Measurements from ENCODE around the gene EP400.
"Not testable (repeated sequence)": the region's sequence is repeated elsewhere in the genome, so short reads cannot be mapped to it uniquely, and the experiment has no call there.

EP400 gene

DNA sequence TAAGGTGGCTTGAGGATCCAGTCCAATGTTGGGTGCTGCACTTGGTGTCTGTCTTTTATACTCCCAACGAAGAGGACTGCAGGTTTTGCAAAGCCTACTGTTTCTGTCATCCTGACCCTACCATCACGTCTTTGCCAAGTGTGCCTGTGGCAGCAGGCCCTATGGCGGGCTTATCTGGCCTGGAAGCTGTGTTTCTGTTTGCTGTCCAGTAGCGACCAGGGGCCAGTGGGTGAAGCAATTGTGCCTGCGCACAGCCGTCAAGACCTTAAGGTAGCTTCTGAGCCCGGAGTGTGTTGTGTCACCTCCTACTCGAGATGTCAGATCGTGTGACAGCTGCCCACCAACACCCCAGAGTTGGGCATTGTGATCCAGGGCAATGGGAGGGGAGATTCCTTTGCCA is 131.7 kb downstream of the EP400 start:
- no peak for DNase-seq

DNA sequence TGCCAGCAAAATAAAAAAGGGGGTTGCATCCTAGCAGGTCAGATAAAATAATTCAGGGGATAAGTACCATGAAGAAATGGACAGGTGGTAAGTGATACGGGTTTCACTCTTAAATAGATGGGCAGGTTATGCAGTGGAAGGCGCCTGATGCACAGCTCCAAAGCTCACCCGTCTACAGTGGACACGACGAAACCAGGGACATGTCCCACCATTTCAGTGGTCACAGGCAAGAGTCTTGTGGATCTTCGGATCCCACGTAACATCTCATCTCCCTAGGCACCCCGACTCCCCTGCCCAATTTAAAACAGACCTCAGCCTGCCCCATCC is 133.8 kb downstream of the EP400 start:
- DNase-seq: peak in 1 of 58 donors; percentile 50

DNA sequence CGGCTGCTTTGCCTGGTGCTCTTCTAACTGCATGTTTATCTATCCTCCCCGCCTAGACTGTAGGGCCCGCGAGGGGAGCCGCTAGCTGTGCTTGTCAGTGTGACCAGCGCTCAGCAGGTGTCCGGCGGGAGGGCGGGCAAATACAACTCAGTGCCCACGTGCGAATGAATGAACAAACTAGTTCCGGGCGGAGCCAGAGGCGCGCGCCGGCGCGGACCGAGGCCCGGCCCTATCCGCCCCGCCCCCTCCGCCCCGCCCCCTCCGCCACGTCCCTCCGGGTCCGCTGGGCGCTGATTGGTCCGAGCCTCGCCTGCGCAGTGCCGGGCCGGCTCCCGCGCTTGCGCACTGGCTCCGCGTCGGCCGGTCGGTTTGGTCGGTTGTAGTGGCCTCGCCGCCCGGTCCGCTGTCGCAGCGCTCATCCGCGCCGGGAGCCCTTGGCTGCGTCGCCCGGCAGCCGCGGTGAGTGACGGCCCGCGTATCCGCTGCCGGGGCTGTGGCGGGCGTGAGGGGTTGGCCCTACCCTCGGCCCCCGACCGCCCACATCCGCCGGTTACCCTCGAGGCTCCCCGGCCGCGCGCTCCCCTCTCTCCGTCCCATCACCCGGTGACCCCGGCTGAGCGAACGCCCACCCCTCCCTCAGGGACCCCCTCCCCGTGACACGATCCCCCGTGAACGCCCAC is 134.3 kb downstream of the EP400 start:
- peak; percentile 32 to 93 (median 86) for DNase-seq

DNA sequence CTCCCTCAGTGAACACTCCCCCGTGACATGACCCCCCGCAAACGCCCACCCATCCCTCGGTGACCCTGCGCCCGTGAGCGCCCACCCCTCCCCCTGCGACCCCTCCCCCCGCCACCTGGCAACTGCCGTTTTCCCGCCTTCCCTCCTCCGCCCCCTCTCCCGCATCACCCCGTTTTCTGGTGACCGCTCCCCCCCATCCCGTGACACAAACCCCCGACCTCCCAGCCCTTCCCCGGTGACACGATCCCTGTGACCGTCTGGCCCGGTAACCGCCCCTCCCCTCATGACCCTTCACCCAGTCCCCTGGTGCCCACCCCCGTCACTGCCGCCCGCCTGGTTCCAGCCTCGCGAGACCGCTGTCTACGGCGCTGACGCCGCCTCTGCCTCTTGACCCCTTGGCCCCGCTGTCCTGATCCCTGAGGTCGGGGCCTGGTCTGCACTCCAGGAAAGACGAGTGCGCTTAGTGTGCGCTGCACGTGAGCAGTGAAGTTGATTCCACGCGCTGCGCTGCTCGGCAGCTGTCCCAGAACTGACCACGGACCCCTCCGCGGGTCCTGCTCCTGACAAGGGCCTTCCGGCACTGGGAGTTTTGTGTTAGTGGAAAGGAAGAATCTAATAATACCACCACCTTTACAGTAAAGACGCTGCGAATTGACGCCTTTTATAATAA is 135.0 kb downstream of the EP400 start:
- DNase-seq: peak in 6 of 58 donors; percentile 27 to 64 (median 34)

DNA sequence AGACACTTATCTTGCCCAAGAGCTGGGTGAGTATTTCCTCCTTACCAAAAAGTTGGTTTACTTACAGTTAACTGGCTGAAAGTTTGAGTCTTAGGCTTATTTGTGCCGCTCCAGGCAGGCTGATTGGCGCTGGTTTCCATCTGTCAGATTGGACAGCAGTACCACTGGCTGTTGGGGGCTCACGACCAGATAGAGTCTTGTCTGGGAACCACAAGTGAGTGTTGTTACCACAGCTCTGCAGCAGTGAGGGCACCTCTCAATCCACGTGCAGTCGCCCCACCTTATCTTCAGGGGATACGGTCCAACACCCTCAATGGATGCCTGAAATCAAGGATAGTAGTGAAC is 135.5 kb downstream of the EP400 start:
- DNase-seq: no peak

DNA sequence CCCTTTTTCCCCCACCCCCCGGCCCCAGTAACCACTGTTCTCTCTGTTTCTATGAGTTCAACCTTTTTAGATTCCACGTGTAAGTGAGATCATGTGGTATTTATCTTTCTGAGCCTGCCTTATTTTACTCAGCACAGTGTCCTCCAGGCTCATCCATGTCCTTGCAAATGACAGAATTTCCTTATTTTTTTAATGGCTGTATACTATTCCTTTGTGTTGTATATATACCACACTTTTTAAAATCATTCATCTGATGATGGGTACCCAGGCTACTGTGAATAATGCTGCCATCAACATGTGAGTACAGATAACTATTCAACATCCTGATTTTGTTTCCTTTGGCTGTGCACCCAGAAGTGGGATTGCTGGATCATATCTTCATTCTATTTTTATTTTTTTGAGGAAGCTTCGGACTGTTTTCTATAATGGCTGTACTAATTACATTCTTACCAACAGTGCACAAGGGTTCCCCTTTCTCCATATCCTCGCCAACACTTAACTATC is 139.7 kb downstream of the EP400 start:
- DNase-seq: no peak

DNA sequence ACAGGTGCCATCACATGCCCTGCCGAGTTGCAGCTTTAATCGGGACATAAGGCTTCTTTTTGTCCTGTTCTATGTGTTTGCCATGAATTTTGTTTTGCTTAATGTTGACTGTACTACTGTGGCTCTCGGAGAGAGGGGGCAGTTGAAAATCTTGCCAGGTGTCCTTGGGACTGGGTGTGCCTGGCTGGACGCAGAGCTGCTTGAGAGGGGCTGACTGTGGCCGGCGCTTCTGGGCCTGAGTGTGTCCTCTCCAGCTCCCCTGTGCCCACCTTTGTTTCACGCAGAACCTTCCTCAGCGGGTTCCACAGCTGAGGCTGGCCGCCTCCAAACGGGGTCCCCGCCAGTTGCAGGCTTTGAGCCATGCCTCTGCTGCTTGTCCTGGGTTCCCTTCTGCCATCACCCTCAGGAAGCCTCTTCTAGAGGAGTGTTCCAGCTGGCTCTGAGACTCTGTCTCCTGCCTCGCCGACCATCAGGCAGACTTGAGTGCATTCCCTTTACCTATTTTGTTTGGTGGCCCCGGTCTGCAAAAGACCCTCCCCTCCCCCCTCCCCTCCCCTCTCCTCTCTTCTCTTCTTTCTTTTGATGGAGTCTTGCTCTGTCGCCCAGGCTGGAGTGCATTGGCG is 144.6 kb downstream of the EP400 start:
- DNase-seq: no peak

DNA sequence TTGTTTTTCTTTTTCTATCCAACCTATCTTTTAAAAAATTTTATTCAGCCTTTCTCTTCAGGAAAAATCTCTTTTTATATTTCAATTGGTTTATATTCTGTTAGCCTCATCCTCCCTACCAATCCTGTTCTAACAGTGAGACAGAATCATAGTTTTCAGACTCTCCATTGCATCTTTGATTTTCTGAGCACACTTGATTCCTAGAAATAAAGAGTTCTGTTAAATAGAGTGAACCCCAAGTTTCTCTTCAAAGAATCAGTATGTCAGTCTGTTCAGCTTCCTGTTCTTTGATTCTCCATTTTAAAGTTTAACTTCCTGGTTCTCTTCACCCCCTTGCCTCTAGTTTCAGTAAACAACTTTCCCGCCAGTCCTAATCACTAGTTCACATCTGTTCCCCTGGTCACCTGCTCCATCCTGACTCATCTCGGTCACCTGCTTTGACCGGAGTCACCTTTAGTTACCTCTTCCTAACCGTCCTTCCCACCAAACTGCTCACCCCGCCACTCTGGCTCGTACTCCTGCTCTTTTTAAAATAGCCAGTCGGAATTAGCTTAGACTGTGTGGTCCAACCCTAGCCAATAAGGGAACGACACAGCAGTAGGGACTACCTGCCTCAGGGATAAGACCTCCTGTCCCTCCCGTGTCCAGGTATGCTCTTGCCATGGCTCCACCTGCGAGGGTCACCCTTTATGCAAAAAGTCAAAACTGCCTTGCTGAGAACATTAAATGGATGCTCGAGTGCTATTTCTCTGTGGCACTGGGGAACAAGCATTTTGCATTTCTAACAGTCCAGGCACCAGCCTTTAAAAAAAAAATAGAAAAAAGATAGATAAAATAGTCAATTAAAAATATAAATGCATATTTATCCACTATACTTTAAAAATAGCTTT is 146.0 kb downstream of the EP400 start:
- DNase-seq: no peak

DNA sequence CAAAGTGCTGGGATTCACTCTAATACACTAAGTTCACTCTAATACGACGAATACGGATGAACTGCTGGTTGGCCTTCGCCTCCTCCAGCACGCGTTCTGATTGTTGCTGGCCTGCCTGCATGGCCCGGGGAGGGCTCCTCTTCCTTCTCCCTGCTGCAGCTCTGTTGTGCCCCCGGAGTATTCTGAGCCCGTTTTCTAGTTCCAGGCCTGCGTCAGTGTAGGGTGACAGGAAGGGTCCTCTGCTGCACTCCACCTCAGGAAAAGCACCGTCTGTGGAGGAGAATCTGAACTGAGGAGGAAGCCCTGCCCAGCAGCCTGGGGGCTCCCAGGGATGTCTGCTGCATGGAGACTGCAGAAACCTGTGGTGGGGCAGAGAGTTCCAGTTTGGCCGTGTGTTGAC is 150.0 kb downstream of the EP400 start:
- no peak for DNase-seq

DNA sequence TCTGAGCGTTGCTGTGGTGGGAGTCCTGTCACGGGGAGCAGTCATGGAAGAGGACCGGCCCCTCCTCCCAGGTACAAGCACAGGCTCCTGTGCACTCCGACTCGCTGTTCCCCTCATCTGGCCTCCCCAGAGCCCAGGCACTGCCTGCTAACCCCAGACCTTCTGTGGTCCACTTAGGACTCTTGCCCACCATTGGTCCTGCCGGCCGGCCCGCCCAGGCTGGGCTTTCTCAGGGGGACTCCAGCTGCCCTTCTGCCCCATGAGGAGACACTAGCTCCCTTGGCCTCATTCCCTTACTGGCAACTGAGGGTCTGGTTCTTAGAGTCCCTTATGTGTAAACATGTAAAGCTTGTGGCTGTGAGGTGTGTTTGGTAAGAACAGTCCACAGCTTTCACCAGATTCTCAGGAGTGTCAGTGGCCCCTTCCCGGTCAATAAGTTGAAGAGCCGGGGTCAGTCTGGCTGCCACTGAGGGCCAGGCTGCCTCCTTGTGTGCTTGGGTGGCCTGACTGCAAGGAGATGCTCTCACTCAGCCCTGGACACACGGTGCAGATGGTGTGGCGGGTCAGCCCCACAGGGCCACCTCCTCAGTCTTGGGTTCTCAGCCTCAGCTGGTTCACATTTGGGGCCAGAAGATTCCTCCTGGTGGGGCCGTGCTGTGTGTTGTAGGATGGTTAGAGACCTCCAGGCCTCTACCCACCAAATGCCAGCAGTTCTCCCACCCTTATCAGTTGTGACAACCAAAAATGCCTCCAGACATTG is 150.7 kb downstream of the EP400 start:
- DNase-seq: no peak

DNA sequence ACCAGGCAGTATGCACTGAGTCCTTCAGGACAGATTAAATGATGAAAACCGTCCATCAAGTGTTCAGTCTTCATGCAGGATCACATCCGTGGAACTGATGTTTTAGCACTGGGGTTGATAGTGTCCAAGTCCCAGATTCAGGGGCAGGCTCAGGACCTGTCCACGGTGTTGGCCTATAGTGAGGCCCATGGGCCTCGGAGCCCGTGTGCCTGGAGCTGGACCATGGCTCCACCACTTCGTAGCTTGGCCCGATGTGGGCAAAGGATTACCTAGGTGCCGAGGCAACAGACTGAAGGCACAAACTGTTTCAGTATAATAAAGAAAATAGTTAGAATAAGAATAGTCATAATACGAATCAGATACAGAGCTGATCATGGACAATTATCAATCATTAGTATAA is 152.6 kb downstream of the EP400 start:
- no peak for DNase-seq

DNA sequence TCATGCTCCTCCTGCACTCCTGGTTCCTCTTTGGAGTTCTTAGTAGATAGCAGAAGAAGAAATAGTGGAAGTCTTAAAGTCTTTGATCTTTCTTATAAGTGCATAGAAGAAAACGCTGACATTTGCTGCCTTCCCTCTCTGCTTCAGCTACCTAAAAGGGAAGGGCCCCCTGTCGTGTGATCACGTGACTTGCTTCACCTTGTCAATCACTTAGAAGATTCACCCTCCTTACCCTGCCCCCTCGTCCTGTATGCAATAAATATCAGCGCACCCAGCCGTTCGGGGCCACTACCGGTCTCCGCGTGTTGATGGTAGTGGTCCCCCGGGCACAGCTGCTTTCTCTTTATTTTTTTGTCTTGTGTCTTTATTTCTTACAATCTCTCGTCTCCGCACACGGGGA is 153.3 kb downstream of the EP400 start:
- not testable (repeated sequence) for DNase-seq

DNA sequence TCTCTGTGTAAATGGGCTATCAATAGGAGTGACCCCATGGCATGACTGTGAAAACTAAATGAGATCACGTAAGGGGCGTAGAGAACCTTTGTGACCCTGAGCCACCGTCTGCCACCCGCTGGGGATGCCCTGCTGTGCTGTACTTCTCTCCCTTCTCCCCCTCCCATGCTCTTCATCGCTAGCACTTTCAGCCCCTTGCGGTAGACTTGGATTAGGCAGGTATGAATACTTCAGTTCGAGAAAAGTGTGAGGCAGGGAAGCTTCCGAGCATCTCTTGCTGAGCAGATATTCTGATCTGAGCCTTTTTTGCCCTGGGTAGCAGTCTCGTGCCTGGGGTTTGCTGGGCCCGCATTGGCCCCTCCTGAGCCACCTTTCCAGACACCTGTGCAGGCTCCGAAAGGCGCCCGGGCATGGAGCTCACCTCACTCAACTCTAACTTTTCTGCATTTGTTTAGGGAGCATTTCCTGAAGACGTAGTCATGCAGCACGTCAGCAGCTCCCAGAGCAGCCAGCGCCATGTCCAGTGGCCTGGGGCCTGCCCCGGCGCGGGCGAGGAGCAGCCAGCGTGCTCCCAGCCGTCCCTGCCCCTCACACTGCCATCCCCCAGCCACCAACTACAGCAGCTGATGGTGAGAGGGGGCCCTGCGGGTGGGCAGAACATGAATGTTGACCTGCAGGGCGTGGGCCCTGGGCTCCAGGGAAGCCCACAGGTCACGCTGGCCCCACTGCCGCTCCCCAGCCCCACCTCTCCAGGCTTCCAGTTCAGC is 154.0 kb downstream of the EP400 start:
- no peak for DNase-seq

DNA sequence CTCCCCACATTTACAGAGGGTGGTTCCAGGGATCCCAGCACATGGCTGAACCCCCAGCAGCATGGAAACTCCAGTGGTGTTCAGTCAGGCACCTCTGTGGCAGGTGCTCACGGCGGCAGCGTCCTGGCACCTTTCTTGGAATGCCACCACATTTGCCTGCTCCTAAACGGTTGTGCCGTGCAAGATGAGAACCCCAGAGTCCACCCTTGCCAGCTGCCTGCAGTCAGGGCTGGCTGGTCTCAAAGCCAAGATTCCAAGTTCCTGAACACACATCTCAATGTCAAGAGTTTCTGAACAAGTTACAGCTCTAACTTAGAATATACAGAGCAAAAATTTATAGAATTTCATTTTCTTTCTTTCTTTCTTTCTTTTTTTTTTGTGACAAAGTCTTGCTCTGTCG is 155.7 kb downstream of the EP400 start:
- DNase-seq: no peak

DNA sequence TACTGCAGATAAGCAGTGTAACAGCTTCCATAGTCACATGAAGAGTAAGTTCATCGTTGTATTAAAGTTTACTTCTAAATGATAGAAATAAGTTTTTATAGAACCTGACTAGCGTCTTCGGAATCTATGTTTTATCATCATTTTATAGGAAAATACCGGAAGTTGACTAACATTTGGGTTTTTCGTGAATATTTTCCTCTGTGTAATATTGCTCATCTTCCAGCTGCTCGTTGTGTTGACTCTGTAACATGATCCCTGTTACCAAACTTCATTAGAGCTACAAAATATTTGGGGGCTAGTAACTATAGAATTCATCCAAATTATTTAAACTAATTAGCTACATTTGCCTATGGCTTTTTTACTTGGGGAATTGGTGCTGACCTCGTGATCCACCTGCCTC is 157.2 kb downstream of the EP400 start:
- no peak for DNase-seq

DNA sequence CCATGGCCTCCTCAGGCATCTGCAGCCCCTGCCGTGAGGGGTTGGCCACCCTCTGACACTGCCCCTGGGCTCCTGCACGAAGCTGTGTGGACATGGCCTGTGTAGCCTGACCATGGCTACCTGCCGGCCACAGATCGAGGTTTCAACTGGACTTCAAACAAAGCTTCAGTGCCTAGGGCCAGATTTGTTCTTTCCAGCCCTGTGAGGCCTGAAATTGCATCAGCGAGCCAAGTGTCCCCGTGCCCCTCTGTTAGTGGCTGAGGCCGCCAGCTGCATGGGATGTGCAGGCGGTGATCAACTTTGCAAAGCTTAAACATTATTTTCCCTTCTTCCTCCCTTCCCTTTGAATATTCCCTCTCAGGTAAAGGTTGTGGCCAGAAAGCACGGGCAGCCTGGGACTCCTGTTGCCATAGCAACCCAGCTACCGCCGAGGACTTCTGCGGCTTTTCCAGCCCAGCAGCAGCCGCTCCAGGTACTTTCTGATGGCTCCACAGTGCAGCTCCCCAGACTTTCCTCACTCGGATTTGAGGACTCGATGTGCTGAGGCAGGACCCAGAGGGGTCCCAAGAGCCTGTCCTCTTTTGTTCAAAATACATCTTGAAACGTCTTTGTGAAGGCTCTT is 158.6 kb downstream of the EP400 start:
- DNase-seq: no peak

DNA sequence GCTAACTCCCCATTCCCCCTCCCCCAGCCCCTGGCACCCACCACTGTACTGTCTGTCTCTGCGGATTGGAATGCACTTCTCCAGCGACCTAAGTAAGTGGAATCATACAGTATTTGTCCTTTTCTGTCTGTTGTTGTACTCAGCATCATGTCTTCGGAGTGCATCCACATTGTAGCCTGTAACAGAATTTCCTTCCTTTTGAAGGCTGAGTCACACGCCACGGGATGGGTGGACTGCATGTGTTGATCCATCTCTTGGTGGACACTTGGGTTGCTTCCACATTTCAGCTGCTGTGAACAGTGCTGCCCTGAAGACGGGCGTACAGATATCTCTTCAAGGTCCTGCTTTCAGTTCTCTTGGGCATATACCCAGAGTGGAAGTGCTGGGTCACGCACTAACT is 160.0 kb downstream of the EP400 start:
- no peak for DNase-seq

DNA sequence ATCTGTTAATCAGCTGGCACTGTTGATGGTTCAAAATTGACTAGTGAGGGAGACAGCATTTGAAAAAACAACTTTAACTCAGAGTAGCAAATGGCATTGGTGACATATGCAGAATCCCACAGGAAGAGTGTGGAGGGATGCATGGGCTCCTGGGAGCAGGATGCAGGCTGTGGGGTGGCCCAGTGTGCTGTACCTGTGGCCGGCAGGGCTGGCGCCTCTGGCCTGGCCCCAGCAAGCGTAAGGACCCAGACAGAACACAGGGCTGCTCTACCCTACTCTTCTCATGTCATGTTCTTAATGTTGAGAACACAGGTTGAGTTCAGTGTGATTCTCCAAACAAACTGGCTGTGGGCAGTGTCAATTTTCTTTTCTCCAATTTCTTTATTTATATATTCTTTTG is 160.9 kb downstream of the EP400 start:
- no peak for DNase-seq

DNA sequence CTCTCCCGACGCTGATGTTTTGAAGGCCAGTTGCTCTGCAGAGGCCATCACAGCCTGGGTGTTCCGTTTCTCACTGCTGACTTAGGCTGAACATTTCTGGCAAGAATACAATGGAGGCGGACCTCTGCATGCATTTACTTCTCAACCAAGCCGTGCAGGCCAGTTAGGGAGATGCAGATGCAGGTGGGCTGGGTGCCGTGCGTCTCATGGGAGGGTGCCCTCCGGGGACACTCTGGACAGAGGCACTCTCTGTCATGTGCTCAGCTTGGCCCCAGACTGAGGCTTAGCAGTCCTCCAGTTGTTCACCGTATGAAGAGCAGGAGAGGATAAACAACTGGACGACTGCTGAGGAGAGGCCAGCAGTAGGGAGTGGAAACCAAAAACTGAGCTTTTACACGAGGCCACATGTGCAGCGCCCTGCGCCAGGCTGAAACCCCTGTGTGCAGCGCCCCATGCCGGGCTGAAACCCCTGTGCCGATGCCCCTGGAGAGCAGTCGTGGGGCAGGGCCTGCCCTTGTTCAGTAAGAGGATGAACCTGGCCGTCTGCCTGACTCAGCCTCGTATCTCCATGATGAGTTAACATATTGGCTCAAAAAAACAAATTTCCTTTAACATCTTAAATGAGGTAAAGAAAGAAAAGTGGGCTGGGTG is 162.0 kb downstream of the EP400 start:
- no peak for DNase-seq

All from anterior cingulate cortex (tissue), 58 donors.